Smooth muscle cell (in vitro differentiated cells): ENCODE measurements around the gene KIF22. TPM values are rescaled to one million over a fixed set of nuclear protein-coding genes. Genes with fewer than 3 reads are reported as not detected.
"Not testable (repeated sequence)": the region's sequence is repeated elsewhere in the genome, so short reads cannot be mapped to it uniquely, and the experiment has no call there.

Experiments
- DNase-seq: peaks from one replicate; lab custom pipeline; 2025; ENCODE audit not compliant: unreplicated experiment; lab: John Stamatoyannopoulos, UW
- H2AFZ ChIP-seq: fragments of 200-600 bp; sonication (generic); 2 replicates; pipeline ENCODE4 v1.6.0; 2016; ENCODE audit warnings: antibody characterized with exemption, low read depth, mild to moderate bottlenecking
- H3F3A ChIP-seq: fragments of 200-600 bp; sonication (generic); 2 replicates; pipeline ENCODE4 v1.6.0; 2017; ENCODE audit warnings: antibody characterized with exemption, low read depth
- H3K27ac ChIP-seq: fragments of 200-600 bp; sonication (generic); 2 replicates; pipeline ENCODE4 v1.5.1; 2016; ENCODE audit warnings: low read depth, mild to moderate bottlenecking
- H3K27me3 ChIP-seq: fragments of 200-600 bp; sonication (generic); 2 replicates; pipeline ENCODE4 v1.6.1; 2016; ENCODE audit warnings: low read depth, mild to moderate bottlenecking
- H3K36me3 ChIP-seq: fragments of 200-600 bp; sonication (generic); 2 replicates; pipeline ENCODE4 v1.5.1; 2016; ENCODE audit warnings: low read depth
- H3K4me1 ChIP-seq: fragments of 200-600 bp; sonication (generic); 2 replicates; pipeline ENCODE4 v1.5.1; 2016; ENCODE audit warnings: low read depth
- H3K4me2 ChIP-seq: fragments of 200-600 bp; sonication (generic); 2 replicates; pipeline ENCODE4 v1.6.0; 2016; ENCODE audit warnings: mild to moderate bottlenecking
- H3K4me3 ChIP-seq: fragments of 200-600 bp; sonication (generic); 2 replicates; pipeline ENCODE4 v1.5.1; 2016; ENCODE audit warnings: mild to moderate bottlenecking
- H3K79me2 ChIP-seq: fragments of 200-600 bp; sonication (generic); 2 replicates; pipeline ENCODE4 v1.6.0; 2016; ENCODE audit warnings: low read depth, mild to moderate bottlenecking
- H3K9ac ChIP-seq: fragments of 200-600 bp; sonication (generic); 2 replicates; pipeline ENCODE4 v1.6.0; 2016; ENCODE audit warnings: low read depth
- H3K9me3 ChIP-seq: fragments of 200-600 bp; sonication (generic); replicated peaks from 2 replicates; pipeline ENCODE4 v1.5.1; 2016; ENCODE audit warnings: low read depth
- H4K20me1 ChIP-seq: fragments of 200-600 bp; sonication (generic); 2 replicates; pipeline ENCODE4 v1.6.0; 2016; ENCODE audit warnings: low read depth
- CTCF ChIP-seq: fragments of 200-600 bp; sonication (generic); IDR thresholded peaks from 2 replicates; pipeline ENCODE4 v1.5.1; 2017; ENCODE audit warnings: borderline replicate concordance, mild to moderate bottlenecking, antibody characterized with exemption; ENCODE audit not compliant: insufficient read depth, poor library complexity, severe bottlenecking
- WGBS: methylation state at CpG from one replicate; pipeline ENCODE4 v1.1.7; 2016; ENCODE audit warnings: low lambda C conversion rate; 5-methylcytosine and 5-hydroxymethylcytosine counted together
- polyA plus RNA-seq: library from polyadenylated mRNA; unstranded; fragments of >200 nt; fragmentation: Nextera tagmentation; extraction: Ambion mirVana; gene quantifications from 2 replicates; pipeline ENCODE4 v1.2.1, GENCODE V29; 2016
- total RNA-seq: library from RNA; depleted of rRNA; stranded (reverse); fragments of >200 nt; gene quantifications from 2 replicates; pipeline ENCODE4 v1.2.3, GENCODE V29; 2014

Gene KIF22
- total and polyA plus RNA-seq, 2 experiments from 2014 or later, result 16.0 to 33.5 TPM

DNA sequence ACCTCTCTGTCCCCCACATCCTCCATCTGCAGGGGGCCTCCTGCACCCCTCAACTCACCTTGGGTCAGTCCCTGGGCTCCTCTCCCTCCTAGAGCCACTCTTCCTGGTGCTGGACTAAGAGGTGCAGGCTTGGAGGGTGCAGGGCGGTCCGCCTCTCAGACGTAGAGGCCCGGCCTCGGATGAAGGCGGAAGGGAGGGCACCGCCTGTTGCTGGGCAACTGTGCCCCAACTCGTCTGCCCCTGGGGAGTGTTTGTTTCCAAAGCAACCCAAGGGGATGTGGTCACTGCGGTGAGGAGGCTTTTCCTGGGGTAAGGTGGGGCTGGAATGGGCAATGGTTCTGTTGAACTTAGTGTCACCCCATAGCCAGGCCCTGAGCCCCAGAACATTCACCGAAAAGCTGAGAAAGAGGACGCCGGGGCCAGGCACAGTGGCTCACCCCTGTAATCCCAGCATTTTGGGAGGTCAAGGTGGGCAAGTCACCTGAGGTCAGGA lies 44.7 kb upstream of the KIF22 start, which contains the start of gene C16orf54:
TSS of gene C16orf54 (minus strand) at position 138 of the 493 bp plus-strand sequence. CDS start 1,039 bp downstream, outside the sequence.
- Histone ChIP-seq H3K4me1 (no peaks in the 10 kb centered on the region), H3K36me3 (no peaks in the 10 kb centered on the region), H3K27ac (no peak within 1 kb of the TSS), H2AFZ (no peak within 1 kb of the TSS), H3K79me2 (no peaks in the 10 kb centered on the region), H3K9ac (no peak within 1 kb of the TSS), H3K9me3 (no peaks in the 10 kb centered on the region), H3K27me3 (no peaks in the 10 kb centered on the region), H3K4me2 (no peak within 1 kb of the TSS), H3F3A (no peaks in the 10 kb centered on the region), H3K4me3 (no peak within 1 kb of the TSS), H4K20me1 (no peaks in the 10 kb centered on the region)
- 89% methylated on average over 12 of the region's 12 CpGs for WGBS
- no peak for TF ChIP-seq CTCF
- DNase-seq, result no peak

GRCh38 chr16:29746518-29746917 lies 44.0 kb upstream of the KIF22 start:
- H3K27ac ChIP-seq, H3K9ac ChIP-seq, H2AFZ ChIP-seq, H3K79me2 ChIP-seq, H4K20me1 ChIP-seq, DNase-seq, H3K4me2 ChIP-seq, H3K27me3 ChIP-seq, H3K36me3 ChIP-seq, H3K9me3 ChIP-seq, H3F3A ChIP-seq, H3K4me3 ChIP-seq, H3K4me1 ChIP-seq: not testable (repeated sequence)
- WGBS, result 94% methylated on average over 3 of the region's 4 CpGs

DNA sequence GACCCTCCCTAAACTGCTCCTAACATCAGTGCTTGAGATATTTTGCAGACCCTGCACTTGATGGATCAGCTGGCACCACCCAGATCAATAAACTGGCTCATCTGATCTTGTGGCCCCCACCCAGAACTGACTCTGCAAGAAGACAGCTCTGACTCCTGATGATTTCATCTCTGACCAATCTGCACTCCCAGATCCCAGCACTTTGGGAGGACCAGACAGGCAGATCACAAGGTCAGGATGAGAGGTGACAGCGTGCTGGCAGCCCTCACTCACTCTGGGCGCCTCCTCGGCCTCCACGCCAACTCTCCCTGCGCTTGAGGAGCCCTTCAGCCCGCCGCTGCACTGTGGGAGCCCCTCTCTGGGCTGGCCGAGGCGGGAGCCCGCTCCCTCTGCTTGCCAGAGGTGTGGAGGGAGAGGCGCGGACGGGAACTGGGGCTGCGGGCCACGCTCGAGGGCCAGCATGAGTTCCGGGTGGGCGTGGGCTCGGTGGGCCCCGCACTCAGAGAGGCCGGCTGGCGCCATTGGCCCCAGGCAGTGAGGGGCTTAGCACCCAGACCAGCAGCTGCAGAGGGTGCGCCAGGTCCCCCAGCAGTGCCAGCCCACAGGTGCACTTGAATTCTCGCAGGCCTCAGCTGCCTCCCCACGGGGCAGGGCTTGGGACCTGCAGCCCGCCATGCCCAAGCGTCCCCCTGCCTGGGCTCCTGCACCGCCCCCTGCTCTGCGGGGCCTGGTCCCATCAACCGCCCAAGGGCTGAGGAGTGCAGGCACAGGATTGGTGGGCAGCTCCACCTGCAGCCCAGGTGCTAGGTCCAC lies 42.4 kb upstream of the KIF22 start:
- H4K20me1 ChIP-seq, result no peaks in the 10 kb centered on the region
- H2AFZ ChIP-seq, result no peak overlapping the region
- H3K27ac ChIP-seq, result no peak overlapping the region
- no peaks in the 10 kb centered on the region for H3K4me1 ChIP-seq
- no peaks in the 10 kb centered on the region for H3F3A ChIP-seq
- no peak for DNase-seq
- no peaks in the 10 kb centered on the region for H3K36me3 ChIP-seq
- H3K4me2 ChIP-seq, result no peak overlapping the region
- H3K4me3 ChIP-seq, result no peak overlapping the region
- H3K79me2 ChIP-seq, result no peaks in the 10 kb centered on the region
- H3K27me3 ChIP-seq, result no peaks in the 10 kb centered on the region
- 99% methylated on average over 30 of the region's 30 CpGs for WGBS
- no peak overlapping the region for H3K9ac ChIP-seq
- no peak for TF ChIP-seq CTCF
- no peaks in the 10 kb centered on the region for H3K9me3 ChIP-seq

GRCh38 chr16:29748760-29749149 lies 41.8 kb upstream of the KIF22 start:
- not testable (repeated sequence) for H2AFZ ChIP-seq, DNase-seq, H4K20me1 ChIP-seq, H3K27ac ChIP-seq, H3K9ac ChIP-seq, H3K4me3 ChIP-seq, H3K9me3 ChIP-seq, H3K27me3 ChIP-seq, H3K4me1 ChIP-seq, H3K79me2 ChIP-seq, H3K4me2 ChIP-seq, H3F3A ChIP-seq, H3K36me3 ChIP-seq
- 43% methylated on average over 4 of the region's 4 CpGs for WGBS
